Testis (tissue), 2 donors: Measurements from ENCODE around the gene SLC35F2.

Source experiments
- POLR2A ChIP-seq: fragments of 450-650 bp; IDR thresholded peaks from one replicate; pipeline ENCODE4 v1.6.1; 2017; ENCODE audit warnings: antibody characterized with exemption, mild to moderate bottlenecking, moderate library complexity
- TF ChIP-seq, protein P1 (sequence below), 3 experiments: fragments of 450-650 bp in 2 of 3; fragments of 200-600 bp in 1 of 3; sonication (generic) in 1 of 3; IDR thresholded peaks; one replicate each; pipeline ENCODE4 v1.5.1; 2016 to 2019; ENCODE audit warnings: antibody characterized with exemption in 3 of 3, mild to moderate bottlenecking in 2 of 3, moderate library complexity in 1 of 3

- TF ChIP-seq, protein P1, sequence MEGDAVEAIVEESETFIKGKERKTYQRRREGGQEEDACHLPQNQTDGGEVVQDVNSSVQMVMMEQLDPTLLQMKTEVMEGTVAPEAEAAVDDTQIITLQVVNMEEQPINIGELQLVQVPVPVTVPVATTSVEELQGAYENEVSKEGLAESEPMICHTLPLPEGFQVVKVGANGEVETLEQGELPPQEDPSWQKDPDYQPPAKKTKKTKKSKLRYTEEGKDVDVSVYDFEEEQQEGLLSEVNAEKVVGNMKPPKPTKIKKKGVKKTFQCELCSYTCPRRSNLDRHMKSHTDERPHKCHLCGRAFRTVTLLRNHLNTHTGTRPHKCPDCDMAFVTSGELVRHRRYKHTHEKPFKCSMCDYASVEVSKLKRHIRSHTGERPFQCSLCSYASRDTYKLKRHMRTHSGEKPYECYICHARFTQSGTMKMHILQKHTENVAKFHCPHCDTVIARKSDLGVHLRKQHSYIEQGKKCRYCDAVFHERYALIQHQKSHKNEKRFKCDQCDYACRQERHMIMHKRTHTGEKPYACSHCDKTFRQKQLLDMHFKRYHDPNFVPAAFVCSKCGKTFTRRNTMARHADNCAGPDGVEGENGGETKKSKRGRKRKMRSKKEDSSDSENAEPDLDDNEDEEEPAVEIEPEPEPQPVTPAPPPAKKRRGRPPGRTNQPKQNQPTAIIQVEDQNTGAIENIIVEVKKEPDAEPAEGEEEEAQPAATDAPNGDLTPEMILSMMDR (IDR thresholded peaks at IDR 0.05) = no peak
- no peak for TF ChIP-seq POLR2A
Observed at GRCh38 chr11:107908211-107908610, 49.6 kb upstream of the SLC35F2 start.
